PC-3 (cell line): Measurements from ENCODE around the gene MRFAP1.

Experiments used
- EZH2 ChIP-seq: fragments of 300-600 bp; sonication (generic); IDR thresholded peaks from one replicate; pipeline ENCODE4 v1.6.1; 2017; ENCODE audit warnings: antibody characterized with exemption, mild to moderate bottlenecking, low read length; ENCODE audit not compliant: unreplicated experiment
- TF ChIP-seq, protein P1 (sequence below): fragments of 300-600 bp; sonication (generic); conservative IDR thresholded peaks from 2 replicates; pipeline ENCODE4 v1.5.1; 2017; ENCODE audit warnings: antibody characterized with exemption, low read depth, mild to moderate bottlenecking, low read length

DNA sequence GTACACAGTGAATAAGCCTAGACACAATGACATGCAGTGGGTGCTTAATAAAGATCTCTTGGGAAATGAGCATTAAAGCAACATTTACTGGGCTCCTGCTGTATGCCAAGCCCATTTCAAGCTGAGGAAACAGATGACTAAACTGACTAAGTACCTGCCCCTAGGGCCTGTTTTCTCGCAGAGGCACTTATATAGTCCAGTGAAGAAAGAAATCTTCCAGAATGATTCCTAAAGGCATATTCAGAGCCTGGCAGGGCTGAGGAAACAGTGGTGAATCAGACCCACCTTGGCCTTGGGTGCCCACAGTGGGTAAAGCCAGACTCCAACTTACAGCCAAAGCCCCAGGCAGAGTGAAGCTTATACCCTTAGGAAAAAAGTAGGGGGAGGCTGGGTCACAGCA is 31.2 kb downstream of the MRFAP1 start:
- TF ChIP-seq, protein P1, sequence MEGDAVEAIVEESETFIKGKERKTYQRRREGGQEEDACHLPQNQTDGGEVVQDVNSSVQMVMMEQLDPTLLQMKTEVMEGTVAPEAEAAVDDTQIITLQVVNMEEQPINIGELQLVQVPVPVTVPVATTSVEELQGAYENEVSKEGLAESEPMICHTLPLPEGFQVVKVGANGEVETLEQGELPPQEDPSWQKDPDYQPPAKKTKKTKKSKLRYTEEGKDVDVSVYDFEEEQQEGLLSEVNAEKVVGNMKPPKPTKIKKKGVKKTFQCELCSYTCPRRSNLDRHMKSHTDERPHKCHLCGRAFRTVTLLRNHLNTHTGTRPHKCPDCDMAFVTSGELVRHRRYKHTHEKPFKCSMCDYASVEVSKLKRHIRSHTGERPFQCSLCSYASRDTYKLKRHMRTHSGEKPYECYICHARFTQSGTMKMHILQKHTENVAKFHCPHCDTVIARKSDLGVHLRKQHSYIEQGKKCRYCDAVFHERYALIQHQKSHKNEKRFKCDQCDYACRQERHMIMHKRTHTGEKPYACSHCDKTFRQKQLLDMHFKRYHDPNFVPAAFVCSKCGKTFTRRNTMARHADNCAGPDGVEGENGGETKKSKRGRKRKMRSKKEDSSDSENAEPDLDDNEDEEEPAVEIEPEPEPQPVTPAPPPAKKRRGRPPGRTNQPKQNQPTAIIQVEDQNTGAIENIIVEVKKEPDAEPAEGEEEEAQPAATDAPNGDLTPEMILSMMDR: no peak
- no peak for TF ChIP-seq EZH2
